GM21529 (cell line): ENCODE data around the gene POLD3.

Source experiments
- ATAC-seq: cut with Tn5 transposase; IDR thresholded peaks from one replicate; pipeline ENCODE4 v1.9.1; 2021; ENCODE audit not compliant: unreplicated experiment

The POLD3 gene

DNA sequence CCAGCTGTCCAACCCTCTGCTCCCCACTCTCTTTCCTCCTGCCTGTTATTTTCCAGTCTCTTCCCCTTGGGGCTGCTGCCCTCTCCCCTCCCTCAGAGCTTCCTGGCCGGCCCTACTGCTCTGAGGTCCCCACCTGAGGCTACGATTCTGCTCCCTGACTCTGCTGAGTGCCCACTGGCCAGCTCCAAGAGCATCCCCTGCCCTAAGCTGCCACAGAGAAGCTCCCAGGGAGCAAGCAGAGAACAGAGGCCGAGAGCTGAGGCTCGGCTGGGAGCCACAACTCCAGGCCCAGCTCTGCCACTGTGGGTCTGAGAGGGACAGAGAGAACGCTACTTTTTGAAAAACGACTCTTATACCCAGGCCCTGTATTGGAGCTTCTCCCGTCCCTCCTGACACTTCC, 77.8 kb downstream of the POLD3 start:
- ATAC-seq: no peak

DNA sequence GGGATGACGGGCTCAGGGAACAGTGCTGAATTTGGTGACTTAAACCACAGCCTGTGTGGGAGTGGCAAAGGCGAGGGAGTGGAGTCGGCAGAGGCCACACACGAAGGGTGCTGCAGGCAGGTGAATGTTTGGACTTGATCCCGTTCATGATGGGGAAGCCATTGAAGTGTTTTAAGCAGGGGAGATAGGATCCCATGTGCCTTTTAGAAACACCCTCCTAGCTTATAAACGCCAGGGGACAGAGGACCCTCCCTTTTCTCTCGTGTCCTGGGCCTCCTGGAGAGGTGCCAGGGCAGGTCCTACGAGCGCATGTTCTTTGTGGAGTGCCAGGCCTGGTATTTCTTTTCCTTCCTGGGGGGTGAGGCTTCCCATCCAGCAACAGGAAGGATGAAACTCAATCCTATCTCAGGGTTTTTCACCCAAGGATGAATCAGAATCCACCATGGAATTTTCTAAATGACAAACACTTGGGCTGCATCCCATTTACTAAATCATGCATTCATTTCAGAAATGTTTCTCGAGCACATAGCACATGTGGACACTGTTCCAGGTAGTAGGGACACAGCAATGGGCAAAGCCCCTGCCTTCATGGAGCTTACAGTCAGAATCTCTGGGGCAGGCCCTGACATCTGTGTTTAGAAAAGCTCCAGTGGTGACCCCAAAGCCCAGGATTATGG, 79.3 kb downstream of the POLD3 start:
- no peak for ATAC-seq

DNA sequence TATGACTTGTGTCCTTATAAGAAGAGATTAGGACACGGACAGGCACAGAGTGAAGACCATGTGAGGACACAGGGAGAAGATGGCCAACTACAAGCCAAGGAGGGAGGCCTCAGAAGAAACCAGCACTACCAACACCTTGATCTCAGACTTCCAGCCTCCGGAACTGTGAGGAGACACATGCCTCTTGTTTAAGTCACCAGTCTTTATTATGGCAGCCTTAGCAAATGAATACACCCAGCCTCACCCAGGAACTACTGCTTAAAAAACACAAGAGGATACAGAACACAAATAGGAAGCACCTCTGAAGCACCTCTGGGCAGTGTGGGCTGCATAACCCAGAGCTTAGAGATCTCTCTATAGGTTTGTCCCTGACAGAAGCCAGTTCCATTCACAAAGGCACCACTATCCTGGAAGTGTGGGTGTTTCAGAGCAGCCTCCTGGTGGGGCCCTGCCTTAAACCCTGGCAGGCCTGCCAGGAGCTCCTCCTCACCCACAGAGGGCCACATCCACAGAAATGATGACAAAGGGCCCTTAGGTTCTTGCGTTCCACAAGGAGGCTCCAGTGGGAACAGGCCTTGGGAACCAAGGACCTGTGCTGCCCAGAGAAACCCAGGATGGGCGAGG, 80.1 kb downstream of the POLD3 start:
- no peak for ATAC-seq

DNA sequence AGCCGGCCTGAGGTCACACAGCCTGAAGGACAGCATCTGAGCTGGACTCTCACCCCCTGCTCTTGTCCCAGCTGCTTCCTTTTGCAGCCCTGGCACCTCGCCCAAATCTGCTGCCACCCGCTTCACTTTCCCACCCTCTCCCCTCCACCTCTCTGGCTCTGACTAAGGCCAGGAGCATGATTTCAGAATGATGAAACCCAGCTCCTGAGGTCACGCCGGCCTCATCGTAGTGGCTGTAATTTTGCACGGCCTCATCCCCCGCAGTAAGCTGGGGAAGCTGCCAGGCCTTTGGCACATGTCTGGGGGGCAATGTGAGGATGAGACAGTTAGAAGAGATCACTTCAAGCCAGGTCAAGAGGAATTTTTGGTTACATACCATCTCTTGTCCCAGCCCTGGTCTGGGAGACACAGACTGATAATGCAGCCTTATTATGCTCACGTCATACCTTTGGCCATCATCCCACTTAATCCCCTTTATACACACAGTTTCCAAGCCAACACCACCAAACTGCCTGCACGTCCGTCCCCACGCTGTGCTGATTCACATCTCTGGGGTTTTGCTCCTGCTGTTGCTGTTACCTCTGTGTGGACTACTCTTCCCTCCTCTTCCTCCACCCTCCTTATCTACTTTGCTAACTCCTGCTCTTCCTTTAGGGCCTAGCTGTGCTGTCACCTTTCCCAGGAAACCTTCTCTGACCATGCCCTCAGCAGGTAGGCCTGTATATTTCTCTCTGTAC, 80.7 kb downstream of the POLD3 start:
- ATAC-seq: no peak

DNA sequence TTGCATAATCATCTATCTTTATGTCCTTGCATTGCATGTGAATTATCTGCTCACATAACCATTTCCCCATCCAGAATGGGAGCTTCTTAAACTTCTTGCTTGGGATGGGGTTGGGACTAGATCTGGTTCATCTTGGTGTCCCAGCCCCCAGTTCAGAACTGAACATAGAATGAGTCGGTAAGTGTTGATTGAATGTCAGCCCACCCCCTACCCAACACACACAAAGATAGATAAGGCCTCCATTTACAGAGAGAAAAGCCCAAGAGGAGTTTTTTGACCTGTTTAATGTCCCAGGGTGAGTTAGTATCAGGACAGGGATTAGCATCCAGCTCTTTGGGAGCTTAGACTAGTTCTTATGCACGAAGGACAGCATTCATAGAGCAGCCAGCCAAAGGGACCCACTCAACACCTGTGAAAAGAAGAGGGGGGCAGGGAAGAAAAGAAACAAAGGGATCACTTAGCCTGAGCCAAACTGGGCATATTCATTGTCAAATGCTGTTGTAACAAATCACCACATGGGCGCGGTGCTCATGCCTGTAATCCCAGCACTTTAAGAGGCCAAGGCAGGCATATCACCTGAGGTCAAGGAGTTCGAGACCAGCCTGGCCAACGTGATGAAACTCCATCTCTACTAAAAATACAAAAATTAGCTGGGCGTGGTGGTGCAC, 81.4 kb downstream of the POLD3 start:
- no peak for ATAC-seq

DNA sequence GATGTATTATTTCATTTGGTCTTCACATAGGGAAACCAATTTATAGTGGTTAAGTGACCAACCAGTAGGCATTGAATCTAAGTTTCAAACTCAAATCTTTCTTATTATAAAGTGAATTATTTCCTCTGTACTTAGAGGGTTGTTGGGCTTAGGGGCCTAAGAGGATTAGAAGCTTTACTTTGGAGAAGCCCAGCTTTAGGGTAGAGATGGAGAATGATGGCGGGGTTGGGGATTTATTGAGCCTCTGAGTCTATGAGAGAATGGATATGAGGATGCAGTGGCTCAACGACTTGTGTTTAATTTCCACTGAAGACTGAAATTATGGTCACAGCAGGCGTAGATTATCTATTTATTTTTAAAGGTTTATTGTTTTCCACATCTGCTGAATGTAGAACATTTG, 83.4 kb downstream of the POLD3 start:
- no peak for ATAC-seq

DNA sequence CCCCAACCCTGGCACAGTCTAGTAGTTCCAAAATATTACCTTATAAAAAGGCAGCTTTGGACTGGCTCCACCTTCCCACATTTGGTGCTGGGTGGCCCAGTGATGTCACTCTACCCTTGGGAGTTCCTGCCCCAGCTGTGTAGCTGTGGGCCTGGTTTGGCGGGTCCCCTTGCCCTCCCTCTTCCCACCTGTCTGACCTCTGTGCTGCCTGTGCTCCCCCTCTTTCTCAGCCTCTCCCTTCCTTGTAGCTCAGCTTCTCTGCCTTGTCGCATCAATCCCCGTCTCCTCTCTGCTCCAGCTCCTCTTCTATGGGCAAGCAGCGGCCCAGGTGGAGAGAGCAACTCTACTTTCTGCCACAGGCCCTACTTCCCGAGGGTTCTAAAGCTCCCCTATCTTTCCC, 84.2 kb downstream of the POLD3 start:
- no peak for ATAC-seq

DNA sequence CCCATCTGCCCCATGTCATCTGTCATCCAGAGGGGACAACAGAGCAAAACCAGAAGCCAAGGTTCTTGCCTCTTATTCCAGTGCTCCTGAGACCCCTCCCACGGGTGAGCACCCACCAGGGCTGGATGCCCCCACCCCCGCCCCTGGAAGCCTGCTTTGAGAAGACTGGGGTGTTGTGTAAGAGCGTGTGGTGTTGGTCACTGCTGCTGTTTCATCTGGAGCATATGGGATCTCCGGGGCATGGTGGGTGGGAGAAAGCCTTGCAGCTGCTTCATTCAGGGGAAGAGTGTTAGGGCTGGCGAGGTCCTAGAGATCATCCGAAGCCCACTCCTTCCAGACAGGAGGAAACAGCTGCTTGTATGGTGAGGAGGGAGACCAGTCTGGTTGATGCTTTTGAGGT, 84.7 kb downstream of the POLD3 start:
- no peak for ATAC-seq

DNA sequence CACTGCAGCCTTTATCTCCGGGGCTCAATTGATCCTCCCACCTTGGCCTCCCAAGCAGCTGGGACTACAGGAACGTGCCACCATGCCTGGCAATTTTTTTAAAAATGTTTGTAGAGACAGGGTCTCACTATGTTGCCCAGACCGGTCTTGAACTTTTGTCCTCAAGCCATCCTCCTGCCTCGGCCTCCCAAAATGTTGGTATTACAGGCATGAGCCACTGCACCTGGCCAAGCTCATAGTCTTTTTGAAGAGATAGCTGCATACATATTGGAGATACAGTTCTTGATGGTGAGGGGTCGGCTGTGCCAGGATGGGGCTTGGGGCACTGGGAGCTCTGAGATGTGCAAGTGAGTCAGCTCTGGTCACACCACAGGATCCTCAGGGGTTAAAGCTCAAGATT, 85.7 kb downstream of the POLD3 start:
- ATAC-seq: no peak

DNA sequence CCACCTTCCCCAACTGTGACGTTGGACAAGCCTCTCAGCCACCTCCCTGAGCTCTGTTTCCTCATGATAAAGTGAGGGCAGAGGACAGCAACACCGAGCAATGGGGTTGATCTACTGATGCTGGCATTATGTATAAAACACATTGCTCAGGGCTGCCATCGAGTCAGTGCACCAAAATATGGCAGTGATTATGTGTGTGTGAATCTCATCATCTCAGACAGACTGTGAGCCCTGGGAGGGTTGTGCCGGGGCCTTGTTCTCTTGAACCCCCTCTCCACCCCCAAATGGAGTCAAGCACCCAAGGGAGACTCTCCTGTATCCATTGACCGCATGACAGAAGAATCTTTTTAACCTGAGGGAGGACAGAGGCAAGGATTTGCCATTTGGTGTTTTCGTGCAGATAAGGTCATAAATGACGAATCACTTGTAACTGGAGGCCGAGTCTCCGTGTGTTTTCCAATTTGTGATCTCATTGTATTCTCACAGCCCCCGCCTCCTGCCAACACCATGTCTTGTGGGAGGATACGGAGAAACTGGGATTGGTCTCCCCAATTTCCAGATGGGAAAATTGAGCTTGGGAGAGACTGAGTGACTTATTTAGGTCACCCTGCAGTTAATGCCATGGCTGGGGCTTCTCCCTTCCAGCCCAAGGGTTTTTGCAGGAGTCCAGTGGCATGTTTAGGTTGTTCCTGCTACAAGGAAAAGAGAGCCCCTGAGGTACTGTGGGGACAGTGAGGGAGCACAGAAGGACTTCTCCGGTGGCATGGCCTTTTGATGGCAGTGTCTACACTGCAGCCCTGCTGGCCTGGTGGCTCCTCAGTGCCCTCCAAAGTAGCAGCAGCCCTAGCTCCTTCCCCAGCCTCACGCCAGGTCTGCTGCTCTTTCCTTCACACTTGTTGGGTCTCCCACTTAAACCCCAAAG, 86.5 kb downstream of the POLD3 start:
- ATAC-seq: no peak

DNA sequence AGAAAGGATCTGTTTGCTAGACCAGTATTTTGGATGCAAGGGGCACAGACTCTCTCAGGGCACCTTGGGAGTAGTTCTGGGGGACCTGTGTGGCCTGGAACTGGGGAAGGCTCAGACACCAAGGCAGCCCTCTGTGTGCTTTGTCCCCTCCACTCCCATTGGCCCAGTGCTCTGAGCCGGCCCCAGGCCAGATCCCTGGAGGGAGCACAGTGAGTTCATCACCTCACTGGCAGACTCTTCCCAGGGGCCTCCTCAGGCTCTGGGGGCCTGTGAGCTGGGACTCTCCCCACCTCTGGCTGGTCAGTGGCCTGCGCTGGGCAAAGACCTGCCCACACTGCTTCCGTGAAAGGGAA, 87.1 kb downstream of the POLD3 start:
- ATAC-seq: no peak

DNA sequence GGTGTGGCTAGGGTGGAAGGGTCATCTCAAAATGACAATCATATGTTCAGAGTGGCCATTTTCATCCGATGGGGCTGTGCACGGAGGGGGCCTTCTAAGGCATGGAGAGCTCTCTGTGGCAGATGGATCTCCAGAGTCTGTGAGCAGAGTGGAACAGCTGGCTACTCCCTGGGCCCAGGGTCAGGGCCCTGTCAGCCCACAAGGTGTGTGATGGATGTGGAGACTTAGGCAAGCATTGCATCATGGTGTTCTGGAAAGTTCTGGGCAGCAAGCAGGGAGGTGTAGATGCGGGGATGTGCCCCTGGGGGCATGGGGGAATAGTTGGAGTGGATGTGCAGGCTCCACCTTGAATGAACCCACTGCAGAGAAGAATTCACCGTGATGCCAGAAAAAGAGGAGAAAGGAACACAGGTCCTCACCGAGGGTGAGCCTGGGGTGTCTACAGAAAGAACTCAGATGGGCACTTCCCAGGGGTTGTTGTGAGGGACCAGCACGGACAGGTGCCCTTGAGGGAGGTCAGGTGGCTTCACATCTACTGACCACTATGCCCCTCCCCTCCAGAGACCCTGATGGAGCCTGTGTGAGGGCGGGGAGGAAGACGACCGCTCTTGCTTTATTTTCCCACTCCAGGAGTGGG, 87.8 kb downstream of the POLD3 start:
- no peak for ATAC-seq

DNA sequence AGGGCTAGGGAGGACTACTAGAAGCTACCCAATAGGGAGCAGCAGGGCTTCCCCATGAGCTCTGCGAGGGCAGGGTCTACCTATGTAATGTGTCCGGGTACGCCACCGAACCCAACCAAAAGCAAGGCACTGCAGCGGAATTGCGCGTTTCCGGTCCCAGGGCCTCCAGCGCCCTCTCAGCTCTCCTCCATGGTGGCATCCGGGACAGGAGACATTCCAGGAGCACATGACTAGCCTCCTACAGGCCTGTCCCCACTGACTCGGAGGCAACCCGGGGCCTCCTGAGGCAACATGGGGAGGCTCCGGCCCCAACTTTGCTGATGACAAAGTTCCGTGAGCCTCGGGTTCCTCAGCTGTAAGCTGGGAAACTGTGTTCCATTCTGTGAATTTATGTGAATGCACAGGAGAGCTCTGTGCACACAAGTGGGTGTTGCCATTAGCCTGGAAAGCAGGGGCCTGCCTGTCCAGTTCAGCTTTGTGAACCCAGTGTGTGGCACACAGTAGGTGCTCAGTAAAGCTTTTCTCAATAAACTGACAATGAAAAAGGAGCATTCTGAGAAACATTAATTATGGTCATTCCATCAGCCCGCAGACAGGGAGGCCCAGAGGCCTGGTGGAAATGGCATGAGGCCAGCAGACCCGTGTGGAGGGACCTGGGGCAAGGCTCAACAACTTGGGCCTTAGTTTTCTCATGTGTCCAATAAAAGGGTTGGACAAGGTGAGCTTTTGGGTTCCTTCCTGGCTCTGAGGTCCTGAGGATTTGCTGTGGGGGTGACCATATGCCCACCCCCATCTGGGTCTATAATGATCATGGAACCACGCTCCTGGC, 88.5 kb downstream of the POLD3 start:
- no peak for ATAC-seq

DNA sequence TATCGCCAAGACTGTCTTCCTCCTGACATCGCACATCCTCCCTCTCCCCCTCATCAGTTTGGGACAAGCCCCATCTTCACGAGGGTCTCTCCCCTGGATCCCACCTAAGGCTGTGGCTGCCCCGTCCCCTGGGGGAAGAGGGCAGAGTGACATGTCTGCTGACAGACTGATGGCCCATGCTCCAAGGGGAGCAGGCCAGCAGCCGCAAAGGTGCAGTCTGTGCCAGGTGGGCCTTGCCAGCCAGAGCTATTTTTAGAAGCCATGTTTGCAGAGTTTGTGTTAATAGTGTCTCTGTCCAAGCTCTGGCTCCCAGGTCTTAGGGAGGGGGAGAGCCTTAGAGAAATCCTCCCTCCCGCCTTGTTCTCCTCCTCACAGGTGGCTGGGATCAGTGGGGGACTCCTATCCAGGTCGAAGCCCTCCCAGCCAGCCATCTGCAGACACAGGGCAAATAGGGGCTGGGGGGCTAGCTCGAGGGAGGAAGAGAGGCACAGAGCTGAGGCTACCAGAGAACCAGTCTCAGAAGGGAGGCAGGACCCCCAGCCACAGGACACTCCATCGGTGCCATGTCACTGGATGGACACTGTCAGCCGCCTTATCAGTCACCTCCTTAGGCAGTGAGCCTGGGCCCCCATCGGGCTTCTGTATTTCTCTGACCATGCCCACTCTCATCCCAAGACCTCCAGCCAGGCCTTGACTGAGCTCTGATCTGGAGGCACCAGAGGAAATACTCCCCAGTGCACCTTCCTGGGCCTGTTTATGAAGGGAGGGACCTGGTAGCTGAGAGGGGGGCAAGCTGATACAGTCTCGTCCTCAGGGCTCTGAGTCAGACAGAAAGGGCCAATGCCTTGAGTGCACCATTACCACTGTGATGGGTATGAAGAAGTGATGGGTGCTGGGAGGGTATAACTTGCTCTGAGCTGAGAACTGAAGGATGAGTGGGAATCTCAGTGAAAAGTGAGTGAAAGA, 89.6 kb downstream of the POLD3 start:
- no peak for ATAC-seq

DNA sequence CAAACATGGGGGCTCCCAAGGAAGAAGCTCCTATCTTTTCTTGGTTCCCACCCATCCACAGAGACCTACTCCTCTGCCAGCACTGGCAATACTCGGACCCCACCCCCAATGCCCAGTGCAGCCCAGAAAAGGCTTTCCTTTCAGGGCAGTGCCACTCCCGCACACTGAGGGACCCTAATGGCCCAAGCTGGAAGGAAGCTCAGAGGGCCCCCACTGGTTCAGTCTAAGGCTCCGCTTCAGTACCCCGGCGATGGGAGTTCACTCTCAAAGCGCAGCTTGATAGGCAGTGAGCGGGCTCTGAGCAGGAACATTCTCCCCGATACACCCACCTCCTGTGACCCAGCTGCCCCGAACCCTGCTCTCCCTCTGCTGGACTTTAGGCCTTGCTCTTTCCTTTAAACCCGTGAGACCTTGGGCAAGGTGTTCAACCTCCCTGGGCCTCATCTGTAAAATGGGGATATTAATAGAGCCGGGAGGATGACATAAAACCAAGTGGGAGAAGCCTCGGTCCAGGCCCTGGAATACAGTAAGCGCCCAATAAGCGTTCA, 90.4 kb downstream of the POLD3 start:
- ATAC-seq: no peak

DNA sequence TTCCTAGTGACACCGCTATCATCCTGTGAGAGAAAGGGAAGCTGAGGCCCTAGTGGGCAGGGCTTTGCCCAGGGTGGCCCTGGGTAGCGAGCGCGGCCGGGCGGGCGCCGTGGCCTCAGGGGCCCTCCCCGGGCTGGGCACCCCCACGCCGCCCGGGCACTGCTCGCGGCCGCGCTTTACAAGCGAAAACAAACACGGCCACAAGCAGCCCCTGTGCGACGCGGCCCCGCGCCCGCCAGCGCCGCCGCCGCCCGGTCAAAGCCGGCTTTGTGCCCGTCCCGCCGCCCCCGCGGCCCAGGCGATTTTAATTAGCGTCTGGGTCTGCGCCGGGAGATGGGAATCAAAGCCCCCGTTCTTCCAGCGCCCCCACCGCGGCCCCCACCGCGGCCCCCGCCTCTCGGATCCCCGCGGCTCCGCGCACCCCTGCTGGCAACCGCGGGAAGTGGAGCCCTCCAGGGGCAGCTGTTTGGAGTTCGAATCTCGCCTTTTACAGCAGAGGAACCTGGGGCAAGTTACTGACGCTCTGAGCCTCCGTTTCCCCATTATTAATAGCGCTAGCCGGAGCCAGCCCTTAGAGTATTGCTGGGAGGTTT, 91.0 kb downstream of the POLD3 start:
- no peak for ATAC-seq

DNA sequence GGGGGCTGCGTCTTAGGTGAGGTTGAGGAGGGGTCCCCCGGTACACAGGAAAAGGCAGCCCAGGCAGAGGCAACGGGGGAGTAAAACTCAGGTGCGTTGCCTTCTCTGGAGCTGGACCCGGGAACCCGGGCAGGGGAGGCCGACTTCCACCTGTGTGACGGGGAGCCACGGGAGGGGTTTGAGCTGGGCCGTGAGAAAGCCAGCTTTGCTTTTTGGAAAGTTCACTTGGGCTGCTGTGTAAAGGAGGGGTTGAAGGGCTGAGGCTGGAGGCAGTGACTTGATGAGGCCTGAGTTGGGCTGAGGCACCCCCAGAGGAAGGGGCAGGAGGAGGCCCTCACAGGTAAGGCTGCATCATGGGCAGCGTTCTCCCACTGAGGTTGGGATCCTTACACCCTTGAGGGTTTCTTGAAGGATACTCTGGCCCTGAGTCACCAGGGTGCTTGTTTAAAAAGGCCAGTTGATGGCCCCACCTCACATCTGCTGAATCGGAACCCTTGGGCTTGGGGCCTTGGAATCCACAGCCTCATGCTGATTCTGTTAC, 91.6 kb downstream of the POLD3 start:
- ATAC-seq: no peak
